Urinary bladder (tissue), 4 donors: ENCODE data around the gene FAM89B. TPM values are rescaled to one million over a fixed set of nuclear protein-coding genes. Genes with fewer than 3 reads are reported as not detected.

Source experiments
- DNase-seq: peaks from one replicate; pipeline ENCODE4 v3.0.0-alpha.2; 2015; ENCODE audit errors: extremely low spot score
- H3K27ac ChIP-seq: one replicate; pipeline ENCODE4 v1.5.1; 2013; ENCODE audit warnings: low read depth, mild to moderate bottlenecking, moderate library complexity
- H3K36me3 ChIP-seq: one replicate; pipeline ENCODE4 v1.6.1; 2013; ENCODE audit warnings: mild to moderate bottlenecking, moderate library complexity; ENCODE audit not compliant: insufficient read depth
- H3K4me1 ChIP-seq: one replicate; pipeline ENCODE4 v1.6.1; 2013; ENCODE audit warnings: mild to moderate bottlenecking, moderate library complexity; ENCODE audit not compliant: insufficient read depth
- H3K4me3 ChIP-seq: one replicate; pipeline ENCODE4 v1.5.1; 2013; ENCODE audit warnings: low read depth, low read length
- WGBS: extraction: QIAGEN DNeasy Blood & Tissue Kit; methylation state at CpG from one replicate; pipeline ENCODE4 v1.1.7; 2013; 5-methylcytosine and 5-hydroxymethylcytosine counted together
- polyA plus RNA-seq: library from polyadenylated mRNA; stranded (reverse); fragments of 200-250 nt; gene quantifications from one replicate; pipeline ENCODE4 v1.2.3, GENCODE V29; 2013
- small RNA-seq: library from RNA; depleted of rRNA; stranded (forward); fragments of <200 nt; gene quantifications from one replicate; pipeline ENCODE3, GENCODE V24; 2014
- total RNA-seq: library from RNA; depleted of rRNA; stranded (reverse); fragments of >200 nt; gene quantifications from one replicate; pipeline ENCODE4 v1.2.3, GENCODE V29; 2014
- donor health status: healthy with polysubstance abuse.
- donor health status: healthy.

The FAM89B gene
- total and polyA plus RNA-seq, 2 donors: 10.9 to 82.7 TPM

- no peak overlapping the region for H3K27ac ChIP-seq
- 68% methylated on average over 10 of the region's 10 CpGs for WGBS
- H3K4me3 ChIP-seq: peak overlapping the region; percentile 88
- peaks cover 7% of the 10 kb centered on the region for H3K36me3 ChIP-seq
- no peak for DNase-seq
- H3K4me1 ChIP-seq: peaks cover 1% of the 10 kb centered on the region
Measured at GRCh38 chr11:65616575-65617001, 44.2 kb downstream of the FAM89B start.

DNA sequence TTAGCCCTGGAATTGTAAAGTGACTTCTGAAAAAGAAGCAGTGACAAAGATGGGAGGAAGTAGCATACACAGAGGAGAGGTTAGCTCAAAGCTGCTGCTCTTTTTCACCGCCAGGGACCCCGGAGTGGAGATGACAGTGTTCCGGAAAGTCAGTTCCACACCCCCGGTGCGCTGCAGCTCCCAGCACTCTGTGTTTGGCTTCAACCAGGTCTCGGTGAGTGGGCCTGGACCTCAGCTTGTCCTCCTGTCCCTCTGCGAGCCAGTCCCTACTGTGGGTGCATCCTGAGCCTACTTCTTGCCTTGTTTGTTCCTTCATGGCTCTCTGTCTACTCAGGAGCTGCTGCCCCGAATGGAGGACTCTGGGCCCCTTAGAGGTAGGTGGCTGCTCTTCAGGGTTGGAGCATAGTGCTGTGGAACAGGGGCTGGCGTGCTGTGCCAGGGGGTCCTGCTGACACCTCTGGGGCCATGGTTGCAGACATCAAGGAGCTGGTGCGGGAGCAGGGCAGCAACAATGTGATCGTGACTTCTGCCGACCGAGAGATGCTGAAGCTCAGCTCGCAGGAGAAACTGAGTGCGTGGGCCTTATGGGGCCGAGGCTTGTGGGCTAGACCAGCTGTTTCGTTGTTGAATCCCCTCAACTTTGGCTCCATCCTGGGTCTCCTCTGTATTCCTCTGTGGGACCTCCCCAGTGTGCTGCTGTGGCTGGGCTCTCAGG lies 45.0 kb downstream of the FAM89B start:
- Histone ChIP-seq H3K36me3 (peaks cover 7% of the 10 kb centered on the region), H3K4me1 (peaks cover 1% of the 10 kb centered on the region), H3K27ac (no peak overlapping the region), H3K4me3 (no peak overlapping the region)
- 86% methylated on average over 17 of the region's 17 CpGs for WGBS
- DNase-seq: no peak

GRCh38 chr11:65617990-65618751 lies 45.8 kb downstream of the FAM89B start:
- WGBS: 95% methylated on average over 33 of the region's 33 CpGs
- DNase-seq: no peak
- H3K4me3 ChIP-seq: no peak overlapping the region
- H3K4me1 ChIP-seq: peaks cover 1% of the 10 kb centered on the region
- peaks cover 7% of the 10 kb centered on the region for H3K36me3 ChIP-seq
- H3K27ac ChIP-seq: no peak overlapping the region

GRCh38 chr11:65618763-65619162 lies 46.4 kb downstream of the FAM89B start:
- peaks cover 7% of the 10 kb centered on the region for H3K36me3 ChIP-seq
- no peak for DNase-seq
- whole genome bisulfite sequencing: 90% methylated on average over 14 of the region's 14 CpGs
- no peak overlapping the region for H3K27ac ChIP-seq
- no peak overlapping the region for H3K4me3 ChIP-seq
- no peaks in the 10 kb centered on the region for H3K4me1 ChIP-seq

DNA sequence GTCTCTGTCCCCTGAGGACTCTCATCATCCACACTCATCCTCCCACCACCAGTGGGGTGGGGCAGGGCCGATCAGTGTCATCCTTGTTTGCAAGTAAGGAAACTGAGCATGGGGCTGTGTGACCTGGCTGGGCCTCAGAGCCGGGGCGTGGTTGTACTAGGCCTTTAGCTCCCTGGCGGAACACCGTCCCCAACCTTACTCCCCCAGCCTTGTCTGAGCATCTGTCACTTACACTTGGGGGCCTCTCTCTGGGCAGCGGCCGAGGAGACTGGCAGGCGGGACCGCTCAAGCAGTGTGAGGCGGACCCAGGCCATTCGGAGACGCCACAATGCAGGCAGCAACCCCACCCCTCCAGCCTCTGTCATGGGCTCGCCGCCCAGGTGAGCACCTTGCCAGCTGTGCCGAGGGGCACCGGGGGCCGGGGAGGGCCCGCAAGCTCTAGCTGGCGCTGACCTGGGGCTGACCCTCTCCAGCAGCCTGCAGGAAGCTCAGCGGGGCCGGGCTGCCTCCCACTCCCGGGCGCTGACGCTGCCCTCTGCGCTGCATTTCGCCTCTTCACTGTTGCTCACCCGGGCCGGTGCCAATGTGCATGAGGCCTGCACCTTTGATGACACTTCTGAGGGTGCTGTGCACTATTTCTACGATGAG lies 47.1 kb downstream of the FAM89B start:
- WGBS: 93% methylated on average over 29 of the region's 29 CpGs
- Histone ChIP-seq H3K27ac (no peak overlapping the region), H3K36me3 (peaks cover 7% of the 10 kb centered on the region), H3K4me3 (no peak overlapping the region), H3K4me1 (no peaks in the 10 kb centered on the region)
- DNase-seq: no peak

DNA sequence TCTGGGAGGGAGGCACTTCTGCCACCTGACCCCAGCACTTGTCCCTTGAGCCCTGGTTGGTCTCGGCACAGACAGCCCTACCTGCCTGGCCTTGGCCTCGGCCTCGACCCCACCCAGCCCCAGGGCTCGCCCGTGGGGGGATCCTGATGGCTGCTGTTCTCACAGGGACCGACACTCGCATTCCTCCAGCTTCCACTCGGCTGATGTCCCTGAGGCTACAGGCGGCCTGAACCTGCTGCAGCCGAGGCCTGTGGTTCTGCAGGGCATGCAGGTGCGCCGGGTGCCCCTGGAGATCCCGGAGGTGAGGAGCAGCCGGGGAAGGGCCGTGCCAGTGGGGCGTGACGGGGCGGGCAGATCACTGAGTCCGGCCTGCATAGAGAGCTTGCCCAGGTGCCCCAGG lies 48.3 kb downstream of the FAM89B start:
- H3K4me1 ChIP-seq: no peaks in the 10 kb centered on the region
- no peak overlapping the region for H3K27ac ChIP-seq
- no peak for DNase-seq
- WGBS: 92% methylated on average over 19 of the region's 19 CpGs
- H3K36me3 ChIP-seq: peaks cover 7% of the 10 kb centered on the region
- H3K4me3 ChIP-seq: no peak overlapping the region

DNA sequence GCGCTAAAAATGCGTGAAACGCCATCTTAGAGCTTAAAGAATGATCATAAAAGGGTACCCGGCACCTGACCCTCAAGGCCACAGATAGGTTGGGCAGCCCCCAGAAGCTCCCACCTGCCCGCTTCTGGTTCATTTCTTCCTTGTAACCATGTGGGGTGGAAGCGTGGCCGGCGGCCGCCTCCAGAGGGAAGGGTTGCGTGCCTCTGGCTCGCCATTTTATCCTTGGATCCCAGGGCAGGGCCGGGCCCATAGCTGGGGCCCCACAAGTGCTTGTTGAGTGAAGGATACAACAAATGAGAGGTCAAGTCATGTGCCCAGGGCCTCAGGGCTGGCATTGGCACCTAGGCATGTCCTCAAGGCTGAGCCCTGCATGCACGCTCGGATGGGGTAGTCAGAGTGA lies 49.1 kb downstream of the FAM89B start:
- Histone ChIP-seq H3K4me3 (no peak overlapping the region), H3K36me3 (peaks cover 7% of the 10 kb centered on the region), H3K4me1 (no peaks in the 10 kb centered on the region), H3K27ac (no peak overlapping the region)
- 96% methylated on average over 14 of the region's 14 CpGs for WGBS
- no peak for DNase-seq

GRCh38 chr11:65622011-65622410 lies 49.7 kb downstream of the FAM89B start:
- H3K27ac ChIP-seq: no peak overlapping the region
- H3K4me1 ChIP-seq: no peaks in the 10 kb centered on the region
- H3K36me3 ChIP-seq: peaks cover 7% of the 10 kb centered on the region
- no peak overlapping the region for H3K4me3 ChIP-seq
- no peak for DNase-seq
- 94% methylated on average over 16 of the region's 16 CpGs for WGBS

DNA sequence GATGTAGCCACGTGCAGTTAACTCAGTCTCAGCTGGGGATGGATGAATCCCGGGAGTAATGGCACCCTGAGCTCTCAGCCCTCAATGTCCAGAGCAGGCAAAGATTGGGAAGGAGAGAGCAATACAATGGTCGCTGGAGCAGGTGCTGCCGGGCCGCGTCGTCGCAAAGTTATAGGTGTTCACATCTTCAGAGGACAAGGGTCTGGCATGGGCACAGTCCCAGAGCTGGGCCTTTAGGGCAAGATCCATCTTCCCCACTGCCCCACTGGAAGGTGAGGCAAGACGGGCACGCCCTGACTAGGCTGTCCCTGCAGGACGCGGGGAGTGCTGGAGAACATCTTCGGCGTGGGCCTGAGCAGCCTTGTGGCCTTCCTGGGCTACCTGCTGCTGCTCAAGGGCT lies 50.8 kb downstream of the FAM89B start:
- Histone ChIP-seq H3K4me3 (no peak overlapping the region), H3K4me1 (no peaks in the 10 kb centered on the region), H3K27ac (no peak overlapping the region), H3K36me3 (peaks cover 5% of the 10 kb centered on the region)
- 92% methylated on average over 14 of the region's 14 CpGs for WGBS
- no peak for DNase-seq

Small RNA genes lying within 50 kb of the gene (small RNA-seq; reads per million reads assigned to genes)
- not detected for gene AP001362.1

Other genes starting within 250 kb of the FAM89B start
- gene DPF2, start 238.7 kb upstream of the FAM89B start, total RNA-seq: 29.3 TPM
- gene DPF2, start 238.7 kb upstream of the FAM89B start, polyA plus RNA-seq: 55.2 TPM
- 0.11 TPM for gene TIGD3, start 217.8 kb upstream of the FAM89B start, total RNA-seq
- 0.16 TPM for gene TIGD3, start 217.8 kb upstream of the FAM89B start, polyA plus RNA-seq
- 5.0 TPM for gene SLC25A45, start 189.9 kb upstream of the FAM89B start, total RNA-seq
- gene SLC25A45, start 189.9 kb upstream of the FAM89B start, polyA plus RNA-seq: 4.3 TPM
- gene FRMD8, start 185.9 kb upstream of the FAM89B start, total RNA-seq: 17.3 TPM
- 26.3 TPM for gene FRMD8, start 185.9 kb upstream of the FAM89B start, polyA plus RNA-seq
- 104 TPM for gene NEAT1, start 149.7 kb upstream of the FAM89B start, total RNA-seq
- 450 TPM for gene NEAT1, start 149.7 kb upstream of the FAM89B start, polyA plus RNA-seq
- 27,753 TPM for gene MALAT1, start 73.5 kb upstream of the FAM89B start, total RNA-seq
- gene MALAT1, start 73.5 kb upstream of the FAM89B start, polyA plus RNA-seq: 141 TPM
- gene SCYL1, start 47.5 kb upstream of the FAM89B start, total RNA-seq: 43.4 TPM
- 82.0 TPM for gene SCYL1, start 47.5 kb upstream of the FAM89B start, polyA plus RNA-seq
- 58.5 TPM for gene LTBP3, start 14.2 kb upstream of the FAM89B start, total RNA-seq
- 145 TPM for gene LTBP3, start 14.2 kb upstream of the FAM89B start, polyA plus RNA-seq
- 14.6 TPM for gene ZNRD2, start 2.1 kb upstream of the FAM89B start, total RNA-seq
- gene ZNRD2, start 2.1 kb upstream of the FAM89B start, polyA plus RNA-seq: 94.9 TPM
- gene EHBP1L1, start 3.5 kb downstream of the FAM89B start, total RNA-seq: 45.9 TPM
- gene EHBP1L1, start 3.5 kb downstream of the FAM89B start, polyA plus RNA-seq: 178 TPM
- gene KCNK7, start 23.3 kb downstream of the FAM89B start, total RNA-seq: 0.63 TPM
- gene KCNK7, start 23.3 kb downstream of the FAM89B start, polyA plus RNA-seq: 1.2 TPM
- gene MAP3K11, start 41.7 kb downstream of the FAM89B start, total RNA-seq: 20.6 TPM
- 39.7 TPM for gene MAP3K11, start 41.7 kb downstream of the FAM89B start, polyA plus RNA-seq
- 8.3 TPM for gene PCNX3, start 43.2 kb downstream of the FAM89B start, total RNA-seq
- gene PCNX3, start 43.2 kb downstream of the FAM89B start, polyA plus RNA-seq: 25.3 TPM
- gene SIPA1, start 65.6 kb downstream of the FAM89B start, total RNA-seq: 16.0 TPM
- gene SIPA1, start 65.6 kb downstream of the FAM89B start, polyA plus RNA-seq: 54.0 TPM
- gene RELA, start 90.4 kb downstream of the FAM89B start, total RNA-seq: 18.5 TPM
- 80.8 TPM for gene RELA, start 90.4 kb downstream of the FAM89B start, polyA plus RNA-seq
- gene KAT5, start 139.7 kb downstream of the FAM89B start, total RNA-seq: 28.4 TPM
- gene KAT5, start 139.7 kb downstream of the FAM89B start, polyA plus RNA-seq: 95.6 TPM
- gene RNASEH2C, start 148.3 kb downstream of the FAM89B start, total RNA-seq: 11.9 TPM
- gene RNASEH2C, start 148.3 kb downstream of the FAM89B start, polyA plus RNA-seq: 102 TPM
- 3.0 TPM for gene AP5B1, start 208.4 kb downstream of the FAM89B start, total RNA-seq
- 14.7 TPM for gene AP5B1, start 208.4 kb downstream of the FAM89B start, polyA plus RNA-seq
- gene OVOL1, start 214.5 kb downstream of the FAM89B start, total RNA-seq: 4.7 TPM
- gene OVOL1, start 214.5 kb downstream of the FAM89B start, polyA plus RNA-seq: 5.1 TPM